WTC11 (cell line): ENCODE measurements around the gene BMP7. TPM values are rescaled to one million over a fixed set of nuclear protein-coding genes. Genes with fewer than 3 reads are reported as not detected.

Source experiments
- ATAC-seq: fragments of 200-7000 bp; cut with Tn5 transposase; 2 replicates; pipeline ENCODE4 v1.10.0; 2021; ENCODE audit warnings: mild to moderate bottlenecking, moderate library complexity
- CTCF ChIA-PET: fragments of 300-600 bp; sonication (Branson Sonifier 250); formaldehyde crosslinking; loops from one replicate; lab custom pipeline; 2021; ENCODE audit warnings: antibody characterized with exemption; lab: Charles Lee
- POLR2A ChIA-PET: fragments of 350-600 bp; sonication (Branson Sonifier 250); formaldehyde crosslinking; loops from one replicate; lab custom pipeline; 2021; ENCODE audit warnings: antibody characterized with exemption; lab: Charles Lee
- DNase-seq: peaks from one replicate; pipeline ENCODE4 v3.0.0; 2021; ENCODE audit warnings: low spot score
- H3K27ac Mint-ChIP-seq: 2 replicates; pipeline ENCODE4 v1.8.0; 2021; ENCODE audit warnings: mixed read lengths
- H3K27me3 Mint-ChIP-seq: 2 replicates; pipeline ENCODE4 v1.8.0; 2021; ENCODE audit warnings: low read depth, mild to moderate bottlenecking, moderate library complexity, mixed read lengths
- H3K36me3 Mint-ChIP-seq: 2 replicates; pipeline ENCODE4 v1.8.0; 2021; ENCODE audit warnings: mixed read lengths
- H3K4me1 Mint-ChIP-seq: 2 replicates; pipeline ENCODE4 v1.8.0; 2022; ENCODE audit warnings: mixed read lengths
- H3K4me3 Mint-ChIP-seq: 2 replicates; pipeline ENCODE4 v1.8.0; 2021; ENCODE audit warnings: mild to moderate bottlenecking, moderate library complexity, mixed read lengths
- H3K9me3 Mint-ChIP-seq: 2 replicates; pipeline ENCODE4 v1.8.0; 2021; ENCODE audit warnings: mixed read lengths
- ATF1 ChIP-seq: sonication (generic); formaldehyde crosslinking; IDR thresholded peaks from 2 replicates; pipeline ENCODE4 v1.8.1; 2023; ENCODE audit warnings: mild to moderate bottlenecking, moderate library complexity, missing genetic modification reagents
- CBFB ChIP-seq: sonication (generic); formaldehyde crosslinking; IDR thresholded peaks from 2 replicates; pipeline ENCODE4 v1.8.1; 2022; ENCODE audit warnings: mild to moderate bottlenecking, low read depth, missing genetic modification reagents
- ERG ChIP-seq: fragments of 250-450 bp; sonication (Bioruptor Pico); IDR thresholded peaks from 2 replicates; pipeline ENCODE4 v1.8.0; 2021; ENCODE audit warnings: mild to moderate bottlenecking
- FOXJ3 ChIP-seq: sonication (generic); formaldehyde crosslinking; IDR thresholded peaks from 2 replicates; pipeline ENCODE4 v1.9.0; 2021; ENCODE audit warnings: missing genetic modification reagents, mild to moderate bottlenecking, borderline replicate concordance
- FOXK1 ChIP-seq: sonication (generic); formaldehyde crosslinking; IDR thresholded peaks from 2 replicates; pipeline ENCODE4 v1.8.0; 2022; ENCODE audit warnings: mild to moderate bottlenecking, moderate library complexity, missing genetic modification reagents
- FOXP1 ChIP-seq: sonication (generic); formaldehyde crosslinking; IDR thresholded peaks from 2 replicates; pipeline ENCODE4 v1.8.0; 2022; ENCODE audit warnings: missing genetic modification reagents, mild to moderate bottlenecking, moderate library complexity, borderline replicate concordance
- FOXP4 ChIP-seq: sonication (generic); formaldehyde crosslinking; IDR thresholded peaks from 2 replicates; pipeline ENCODE4 v1.8.0; 2022; ENCODE audit warnings: mild to moderate bottlenecking, missing genetic modification reagents
- GABPB1 ChIP-seq: sonication (generic); formaldehyde crosslinking; IDR thresholded peaks from 2 replicates; pipeline ENCODE4 v1.8.1; 2023; ENCODE audit warnings: mild to moderate bottlenecking, missing genetic modification reagents
- GRHL2 ChIP-seq: fragments of 250-450 bp; sonication (Bioruptor Pico); IDR thresholded peaks from 2 replicates; pipeline ENCODE4 v1.8.0; 2022; ENCODE audit warnings: mild to moderate bottlenecking, moderate library complexity; ENCODE audit not compliant: insufficient replicate concordance, severe bottlenecking
- IRF2 ChIP-seq: sonication (generic); formaldehyde crosslinking; IDR thresholded peaks from 2 replicates; pipeline ENCODE4 v1.8.0; 2022; ENCODE audit warnings: low read depth, missing genetic modification reagents, borderline replicate concordance
- MYBL2 ChIP-seq: sonication (generic); formaldehyde crosslinking; IDR thresholded peaks from 2 replicates; pipeline ENCODE4 v1.8.1; 2023; ENCODE audit warnings: mild to moderate bottlenecking, moderate library complexity, missing genetic modification reagents
- NFE2L1 ChIP-seq: sonication (generic); formaldehyde crosslinking; IDR thresholded peaks from 2 replicates; pipeline ENCODE4 v1.8.1; 2023; ENCODE audit warnings: missing genetic modification reagents
- NR1H2 ChIP-seq: sonication (generic); formaldehyde crosslinking; IDR thresholded peaks from 2 replicates; pipeline ENCODE4 v1.9.0; 2021; ENCODE audit warnings: mild to moderate bottlenecking, moderate library complexity, missing genetic modification reagents
- NR3C1 ChIP-seq: sonication (generic); formaldehyde crosslinking; conservative IDR thresholded peaks from 2 replicates; pipeline ENCODE4 v1.8.1; 2023; ENCODE audit warnings: low read depth, mild to moderate bottlenecking, missing genetic modification reagents
- RELA ChIP-seq: sonication (generic); formaldehyde crosslinking; IDR thresholded peaks from 2 replicates; pipeline ENCODE4 v1.8.1; 2022; ENCODE audit warnings: missing genetic modification reagents, mild to moderate bottlenecking, borderline replicate concordance
- TEAD4 ChIP-seq: sonication (generic); formaldehyde crosslinking; IDR thresholded peaks from 2 replicates; pipeline ENCODE4 v1.8.0; 2022; ENCODE audit warnings: mild to moderate bottlenecking, missing genetic modification reagents
- TP53 ChIP-seq: sonication (generic); formaldehyde crosslinking; IDR thresholded peaks from 2 replicates; pipeline ENCODE4 v1.8.1; 2023; ENCODE audit warnings: mild to moderate bottlenecking, missing genetic modification reagents
- ZBTB43 ChIP-seq: sonication (generic); formaldehyde crosslinking; IDR thresholded peaks from 2 replicates; pipeline ENCODE4 v1.8.1; 2023; ENCODE audit warnings: mild to moderate bottlenecking, missing genetic modification reagents
- ZNF121 ChIP-seq: sonication (generic); formaldehyde crosslinking; IDR thresholded peaks from 2 replicates; pipeline ENCODE4 v1.8.0; 2023; ENCODE audit warnings: missing genetic modification reagents
- ZNF512 ChIP-seq: sonication (generic); formaldehyde crosslinking; IDR thresholded peaks from 2 replicates; pipeline ENCODE4 v1.8.1; 2022; ENCODE audit warnings: missing genetic modification reagents, borderline replicate concordance
- total RNA-seq: library from RNA; stranded (reverse); gene quantifications from 3 replicates; pipeline ENCODE4 v1.2.3, GENCODE V29; 2021

Gene BMP7
- total RNA-seq, 1 experiment from 2014 or later: 40.7 TPM

- Mint-ChIP-seq H3K27me3 (peaks cover 6% of the 10 kb centered on the region), H3K9me3 (peaks cover 36% of the 10 kb centered on the region), H3K36me3 (peaks cover 36% of the 10 kb centered on the region), H3K27ac (no peak overlapping the region), H3K4me3 (no peak overlapping the region), H3K4me1 (peaks cover 18% of the 10 kb centered on the region)
- TF ChIP-seq ATF1 (no peak), ZNF512 (CRISPR knock-in tag) (no peak), RELA (CRISPR knock-in tag) (no peak), IRF2 (CRISPR knock-in tag) (no peak), ERG (CRISPR knock-in tag) (no peak), FOXP4 (CRISPR knock-in tag) (no peak), NFE2L1 (CRISPR knock-in tag) (no peak), FOXP1 (no peak)
- ATAC-seq (no peak), DNase-seq (no peak)
- POLR2A ChIA-PET: interaction anchor here (0.7 kb wide), 1 partner anchor 76 kb away, joined by 3 read pairs; no protein-coding TSS in a partner anchor
- CTCF ChIA-PET: interaction anchor here (1.1 to 1.4 kb wide), 3 partner anchors 88 to 152 kb away, joined by 3 to 6 read pairs (median 5); partner anchors contain the start of gene SPO11
Measured at GRCh38 chr20:57241363-57241991, 25.0 kb downstream of the BMP7 start.

GRCh38 chr20:57240581-57241362, 25.7 kb downstream of the BMP7 start:
- Mint-ChIP-seq H3K4me3 (no peak overlapping the region), H3K9me3 (peaks cover 36% of the 10 kb centered on the region), H3K36me3 (peaks cover 36% of the 10 kb centered on the region), H3K27me3 (peaks cover 6% of the 10 kb centered on the region), H3K4me1 (peaks cover 18% of the 10 kb centered on the region), H3K27ac (no peak overlapping the region)
- no peak for ATAC-seq
- CTCF ChIA-PET: interaction anchor here (1.4 kb wide), 1 partner anchor 92 kb away, joined by 5 read pairs; no protein-coding TSS in a partner anchor
- POLR2A ChIA-PET: interaction anchor here (0.7 kb wide), 1 partner anchor 77 kb away, joined by 3 read pairs; no protein-coding TSS in a partner anchor
- no peak for DNase-seq
- TF ChIP-seq GABPB1 (CRISPR knock-in tag) (no peak), TP53 (CRISPR knock-in tag) (no peak), FOXP4 (CRISPR knock-in tag) (no peak), CBFB (no peak), MYBL2 (CRISPR knock-in tag) (no peak), ZNF121 (CRISPR knock-in tag) (no peak), TEAD4 (no peak), GRHL2 (no peak), ZBTB43 (CRISPR knock-in tag) (no peak), NR1H2 (CRISPR knock-in tag) (no peak), ERG (CRISPR knock-in tag) (no peak), NR3C1 (CRISPR knock-in tag) (no peak), FOXJ3 (CRISPR knock-in tag) (no peak), FOXK1 (CRISPR knock-in tag) (no peak)
